Measurements from ENCODE around the gene SYT1. TPM values are rescaled to one million over a fixed set of nuclear protein-coding genes. Genes with fewer than 3 reads are reported as not detected.
"Not testable (repeated sequence)": the region's sequence is repeated elsewhere in the genome, so short reads cannot be mapped to it uniquely, and the experiment has no call there.

The SYT1 gene
- total RNA-seq, 5 donors from 2014 or later (not counting 1 experiment from before 2014, with no cell fraction given), result 0.09 TPM; not detected in 3

GRCh38 chr12:79206871-79207270 is 342.3 kb downstream of the SYT1 start:
- POLR2A ChIA-PET, result no interaction called here
- Mint-ChIP-seq H3K36me3 (no peaks in the 10 kb centered on the region), H3K4me3 (no peak overlapping the region)

GRCh38 chr12:79210403-79210802 is 345.8 kb downstream of the SYT1 start:
- peaks cover 0 to 20% (median 8%) of the 10 kb centered on the region in 3 donors for H3K9me3 Mint-ChIP-seq
- CTCF ChIA-PET; H3K4me3 ChIP-seq (ENCODE audit: control insufficient read depth in 1 of 2, extremely low read depth in 1 of 2, low read length in 1 of 2); H3K9me3 ChIP-seq; H3K27ac ChIP-seq (ENCODE audit: low read length); ATAC-seq (replicated peaks in 1 of 4); POLR2A ChIA-PET; H3K4me1 ChIP-seq (ENCODE audit: control insufficient read depth in 1 of 2, extremely low read depth in 1 of 2, insufficient read depth in 2 of 2, low read length in 2 of 2); H3K27me3 ChIP-seq (replicated peaks in 1 of 2; ENCODE audit: control insufficient read depth in 2 of 2, extremely low read depth in 1 of 2, insufficient read depth in 2 of 2, low read length in 1 of 2); H3K36me3 Mint-ChIP-seq; H3K4me3 Mint-ChIP-seq; H3K36me3 ChIP-seq (ENCODE audit: control insufficient read depth in 2 of 2, extremely low read depth in 1 of 2, insufficient read depth in 1 of 2, low read length in 1 of 2); H3K27ac Mint-ChIP-seq; H3K27me3 Mint-ChIP-seq; H3K4me1 Mint-ChIP-seq; DNase-seq: not testable (repeated sequence)
- WGBS (ENCODE audit: insufficient coverage), result no CpG with 5 or more reads among the region's 3 CpGs

More at GRCh38 chr12:79206871-79207270, 342.3 kb downstream of the SYT1 start:
- H3K27ac Mint-ChIP-seq, result no peak overlapping the region
- Histone ChIP-seq H3K4me3 (ENCODE audit: control insufficient read depth in 1 of 2, extremely low read depth in 1 of 2, low read length in 1 of 2) (no peak overlapping the region), H3K27me3 (replicated peaks in 1 of 2; ENCODE audit: control insufficient read depth in 2 of 2, extremely low read depth in 1 of 2, insufficient read depth in 2 of 2, low read length in 1 of 2) (no peaks in the 10 kb centered on the region), H3K36me3 (ENCODE audit: control insufficient read depth in 2 of 2, extremely low read depth in 1 of 2, insufficient read depth in 1 of 2, low read length in 1 of 2) (no peaks in the 10 kb centered on the region), H3K27ac (ENCODE audit: low read length) (no peak overlapping the region), H3K4me1 (ENCODE audit: control insufficient read depth in 1 of 2, extremely low read depth in 1 of 2, insufficient read depth in 2 of 2, low read length in 2 of 2) (no peaks in the 10 kb centered on the region), H3K9me3 (no peaks in the 10 kb centered on the region)
- DNase-seq, result no peak
- ATAC-seq (replicated peaks in 1 of 4), result no peak
- peaks cover 0 to 12% (median 10%) of the 10 kb centered on the region in 3 donors for H3K9me3 Mint-ChIP-seq
- no peaks in the 10 kb centered on the region for H3K27me3 Mint-ChIP-seq
- no peaks in the 10 kb centered on the region for H3K4me1 Mint-ChIP-seq
- CTCF ChIA-PET, result no interaction called here
- no CpG with 5 or more reads among the region's 1 CpG for WGBS (ENCODE audit: insufficient coverage)

- H3K4me3 Mint-ChIP-seq, result no peak overlapping the region
- Histone ChIP-seq H3K36me3 (ENCODE audit: control insufficient read depth in 2 of 2, extremely low read depth in 1 of 2, insufficient read depth in 1 of 2, low read length in 1 of 2) (no peaks in the 10 kb centered on the region), H3K27me3 (replicated peaks in 1 of 2; ENCODE audit: control insufficient read depth in 2 of 2, extremely low read depth in 1 of 2, insufficient read depth in 2 of 2, low read length in 1 of 2) (no peaks in the 10 kb centered on the region), H3K9me3 (no peaks in the 10 kb centered on the region), H3K4me3 (ENCODE audit: control insufficient read depth in 1 of 2, extremely low read depth in 1 of 2, low read length in 1 of 2) (no peak overlapping the region), H3K27ac (ENCODE audit: low read length) (no peak overlapping the region), H3K4me1 (ENCODE audit: control insufficient read depth in 1 of 2, extremely low read depth in 1 of 2, insufficient read depth in 2 of 2, low read length in 2 of 2) (no peaks in the 10 kb centered on the region)
- CTCF ChIA-PET, result no interaction called here
- DNase-seq (no peak), ATAC-seq (replicated peaks in 1 of 4) (no peak)
- 20% methylated on average over 1 of the region's 6 CpGs for WGBS (ENCODE audit: insufficient coverage)
- H3K36me3 Mint-ChIP-seq, result no peaks in the 10 kb centered on the region
- peaks cover 4 to 36% (median 16%) of the 10 kb centered on the region in 3 donors for H3K9me3 Mint-ChIP-seq
- H3K27me3 Mint-ChIP-seq, result no peaks in the 10 kb centered on the region
- POLR2A ChIA-PET, result no interaction called here
- no peaks in the 10 kb centered on the region for H3K4me1 Mint-ChIP-seq
- no peak overlapping the region for H3K27ac Mint-ChIP-seq
Observed at GRCh38 chr12:79217306-79217705, 352.7 kb downstream of the SYT1 start.

DNA sequence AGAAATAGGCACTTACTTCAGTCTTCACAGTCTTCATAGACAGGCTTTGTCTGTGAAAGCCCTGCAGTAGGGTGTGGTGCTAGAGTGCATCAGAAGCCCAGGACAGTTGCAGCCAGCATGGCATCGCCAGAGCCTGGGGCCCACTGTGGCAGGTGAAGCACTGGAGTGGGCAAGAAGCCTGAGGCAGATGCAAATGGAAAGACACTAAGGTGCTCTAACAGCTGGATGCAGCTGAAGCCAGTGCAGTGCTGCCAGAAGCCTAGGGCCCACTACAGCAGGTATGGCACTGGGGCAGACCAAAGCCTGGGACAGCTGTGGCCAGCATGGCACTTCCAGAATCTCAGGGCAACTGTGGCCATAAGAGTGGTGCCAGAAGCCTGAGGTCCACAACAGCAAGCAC is 358.6 kb downstream of the SYT1 start:
- Mint-ChIP-seq H3K4me1 (no peaks in the 10 kb centered on the region), H3K27me3 (no peaks in the 10 kb centered on the region), H3K4me3 (no peak overlapping the region), H3K9me3 (peaks cover 14 to 41% (median 18%) of the 10 kb centered on the region in 3 donors), H3K36me3 (no peaks in the 10 kb centered on the region), H3K27ac (no peak overlapping the region)
- ChIA-PET CTCF (no interaction called here), POLR2A (no interaction called here)
- no peaks in the 10 kb centered on the region for H3K9me3 ChIP-seq
- H3K36me3 ChIP-seq (ENCODE audit: control insufficient read depth in 2 of 2, extremely low read depth in 1 of 2, insufficient read depth in 1 of 2, low read length in 1 of 2), result no peaks in the 10 kb centered on the region
- ATAC-seq (replicated peaks in 1 of 4), result no peak
- H3K27me3 ChIP-seq (replicated peaks in 1 of 2; ENCODE audit: control insufficient read depth in 2 of 2, extremely low read depth in 1 of 2, insufficient read depth in 2 of 2, low read length in 1 of 2), result no peaks in the 10 kb centered on the region
- 77% methylated on average over 1 of the region's 1 CpG for WGBS (ENCODE audit: insufficient coverage)
- H3K4me3 ChIP-seq (ENCODE audit: control insufficient read depth in 1 of 2, extremely low read depth in 1 of 2, low read length in 1 of 2), result no peak overlapping the region
- no peaks in the 10 kb centered on the region for H3K4me1 ChIP-seq (ENCODE audit: control insufficient read depth in 1 of 2, extremely low read depth in 1 of 2, insufficient read depth in 2 of 2, low read length in 2 of 2)
- H3K27ac ChIP-seq (ENCODE audit: low read length), result no peak overlapping the region
- DNase-seq, result no peak

DNA sequence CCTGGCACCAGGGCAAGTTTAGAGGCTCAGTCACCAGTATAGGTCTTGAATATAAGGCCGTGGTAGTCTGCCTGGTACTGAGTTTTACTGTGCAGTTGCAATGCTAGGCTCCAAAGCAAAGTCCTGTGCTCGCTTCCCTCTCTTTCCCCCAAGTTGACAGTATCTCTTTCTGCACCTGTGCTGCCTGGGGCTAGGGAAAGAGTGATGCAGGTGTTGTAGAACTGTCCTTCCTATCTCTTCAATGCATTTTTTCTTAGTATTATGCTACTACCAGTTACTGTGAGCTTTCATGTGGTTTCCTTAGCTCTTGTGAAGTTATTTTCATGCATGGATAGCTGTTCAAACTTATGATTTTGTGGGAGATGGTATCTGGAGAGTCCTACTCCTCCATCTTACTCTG is 359.2 kb downstream of the SYT1 start:
- no peaks in the 10 kb centered on the region for H3K36me3 Mint-ChIP-seq
- Histone ChIP-seq H3K27me3 (replicated peaks in 1 of 2; ENCODE audit: control insufficient read depth in 2 of 2, extremely low read depth in 1 of 2, insufficient read depth in 2 of 2, low read length in 1 of 2) (no peaks in the 10 kb centered on the region), H3K27ac (ENCODE audit: low read length) (no peak overlapping the region), H3K4me3 (ENCODE audit: control insufficient read depth in 1 of 2, extremely low read depth in 1 of 2, low read length in 1 of 2) (no peak overlapping the region), H3K36me3 (ENCODE audit: control insufficient read depth in 2 of 2, extremely low read depth in 1 of 2, insufficient read depth in 1 of 2, low read length in 1 of 2) (no peaks in the 10 kb centered on the region), H3K4me1 (ENCODE audit: control insufficient read depth in 1 of 2, extremely low read depth in 1 of 2, insufficient read depth in 2 of 2, low read length in 2 of 2) (no peaks in the 10 kb centered on the region), H3K9me3 (no peaks in the 10 kb centered on the region)
- WGBS (ENCODE audit: insufficient coverage), result no CpG with 5 or more reads among the region's 2 CpGs
- DNase-seq, result no peak
- ChIA-PET POLR2A (no interaction called here), CTCF (no interaction called here)
- H3K27ac Mint-ChIP-seq, result no peak overlapping the region
- no peaks in the 10 kb centered on the region for H3K4me1 Mint-ChIP-seq
- no peak overlapping the region for H3K4me3 Mint-ChIP-seq
- ATAC-seq (replicated peaks in 1 of 4), result no peak
- H3K27me3 Mint-ChIP-seq, result no peaks in the 10 kb centered on the region
- peaks cover 14 to 42% (median 16%) of the 10 kb centered on the region in 3 donors for H3K9me3 Mint-ChIP-seq

GRCh38 chr12:79227091-79227490 is 362.5 kb downstream of the SYT1 start:
- Histone ChIP-seq H3K9me3 (no peaks in the 10 kb centered on the region), H3K4me3 (ENCODE audit: control insufficient read depth in 1 of 2, extremely low read depth in 1 of 2, low read length in 1 of 2) (no peak overlapping the region), H3K27ac (ENCODE audit: low read length) (no peak overlapping the region), H3K36me3 (ENCODE audit: control insufficient read depth in 2 of 2, extremely low read depth in 1 of 2, insufficient read depth in 1 of 2, low read length in 1 of 2) (no peaks in the 10 kb centered on the region), H3K27me3 (replicated peaks in 1 of 2; ENCODE audit: control insufficient read depth in 2 of 2, extremely low read depth in 1 of 2, insufficient read depth in 2 of 2, low read length in 1 of 2) (no peaks in the 10 kb centered on the region), H3K4me1 (ENCODE audit: control insufficient read depth in 1 of 2, extremely low read depth in 1 of 2, insufficient read depth in 2 of 2, low read length in 2 of 2) (no peaks in the 10 kb centered on the region)
- Mint-ChIP-seq H3K4me1 (no peaks in the 10 kb centered on the region), H3K9me3 (peaks cover 6 to 25% (median 19%) of the 10 kb centered on the region in 3 donors), H3K27ac (no peak overlapping the region), H3K36me3 (no peaks in the 10 kb centered on the region), H3K27me3 (no peaks in the 10 kb centered on the region), H3K4me3 (no peak overlapping the region)
- ChIA-PET POLR2A (no interaction called here), CTCF (no interaction called here)
- ATAC-seq (replicated peaks in 1 of 4), result no peak
- DNase-seq, result no peak
- WGBS (ENCODE audit: insufficient coverage), result no CpG with 5 or more reads among the region's 1 CpG

DNA sequence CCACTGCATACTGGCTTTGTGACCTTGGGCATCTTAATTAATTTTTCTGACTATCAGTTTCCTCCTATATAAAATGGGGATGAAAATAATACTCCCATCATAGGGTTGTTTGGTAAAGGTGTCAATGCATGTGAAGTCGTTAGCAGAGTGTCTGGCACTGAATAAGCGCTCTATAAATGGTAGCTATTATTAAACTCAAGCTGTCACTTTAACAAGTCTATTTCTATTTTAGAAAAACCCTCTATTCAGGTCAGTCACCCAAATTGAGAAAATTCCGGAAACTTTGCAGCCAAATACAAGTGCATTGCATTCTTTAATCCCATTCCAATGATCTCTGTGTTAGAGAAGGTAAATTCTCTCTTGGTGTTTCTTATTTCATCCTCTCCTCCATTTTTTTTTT is 363.1 kb downstream of the SYT1 start:
- H3K27ac Mint-ChIP-seq, result no peak overlapping the region
- H3K27me3 Mint-ChIP-seq, result no peaks in the 10 kb centered on the region
- ChIA-PET CTCF (no interaction called here), POLR2A (no interaction called here)
- no peak overlapping the region for H3K4me3 Mint-ChIP-seq
- Histone ChIP-seq H3K4me3 (ENCODE audit: control insufficient read depth in 1 of 2, extremely low read depth in 1 of 2, low read length in 1 of 2) (no peak overlapping the region), H3K4me1 (ENCODE audit: control insufficient read depth in 1 of 2, extremely low read depth in 1 of 2, insufficient read depth in 2 of 2, low read length in 2 of 2) (no peaks in the 10 kb centered on the region), H3K9me3 (no peaks in the 10 kb centered on the region), H3K27ac (ENCODE audit: low read length) (no peak overlapping the region), H3K27me3 (replicated peaks in 1 of 2; ENCODE audit: control insufficient read depth in 2 of 2, extremely low read depth in 1 of 2, insufficient read depth in 2 of 2, low read length in 1 of 2) (no peaks in the 10 kb centered on the region), H3K36me3 (ENCODE audit: control insufficient read depth in 2 of 2, extremely low read depth in 1 of 2, insufficient read depth in 1 of 2, low read length in 1 of 2) (no peaks in the 10 kb centered on the region)
- DNase-seq (no peak), ATAC-seq (replicated peaks in 1 of 4) (no peak)
- no peaks in the 10 kb centered on the region for H3K4me1 Mint-ChIP-seq
- no CpG with 5 or more reads among the region's 3 CpGs for WGBS (ENCODE audit: insufficient coverage)
- H3K36me3 Mint-ChIP-seq, result no peaks in the 10 kb centered on the region
- peaks cover 4 to 23% (median 17%) of the 10 kb centered on the region in 3 donors for H3K9me3 Mint-ChIP-seq
